CD1c-positive myeloid dendritic cell (primary cell): ENCODE measurements around the gene CHRFAM7A.
"Not testable (repeated sequence)": the region's sequence is repeated elsewhere in the genome, so short reads cannot be mapped to it uniquely, and the experiment has no call there.

ENCODE experiments used
- DNase-seq: peaks from one replicate; pipeline ENCODE4 v3.0.0-alpha.2; 2016; ENCODE audit errors: extremely low spot score

Gene CHRFAM7A

DNA sequence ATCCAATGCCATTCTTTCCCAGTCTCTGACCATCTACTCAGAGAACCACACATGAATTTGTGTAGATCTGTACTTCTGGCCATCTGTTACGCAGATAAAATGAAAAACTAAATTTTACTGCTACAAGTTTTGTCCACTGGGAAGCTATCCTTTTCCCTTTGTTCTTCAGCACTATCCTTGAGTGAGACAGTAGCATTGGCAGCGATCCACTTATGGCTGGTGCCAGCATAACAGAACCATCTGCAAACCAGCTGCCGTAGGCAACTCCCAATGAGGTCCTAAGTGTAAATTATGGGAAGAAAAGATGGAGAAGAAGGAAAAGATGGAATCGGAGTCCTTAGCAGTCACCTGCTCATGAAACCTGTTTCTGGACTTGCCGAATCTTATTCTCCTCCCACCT is 72.3 kb downstream of the CHRFAM7A start:
- not testable (repeated sequence) for DNase-seq

- not testable (repeated sequence) for DNase-seq
These were observed 77.6 kb downstream of the CHRFAM7A start for GRCh38 chr15:30315704-30316103.

DNA sequence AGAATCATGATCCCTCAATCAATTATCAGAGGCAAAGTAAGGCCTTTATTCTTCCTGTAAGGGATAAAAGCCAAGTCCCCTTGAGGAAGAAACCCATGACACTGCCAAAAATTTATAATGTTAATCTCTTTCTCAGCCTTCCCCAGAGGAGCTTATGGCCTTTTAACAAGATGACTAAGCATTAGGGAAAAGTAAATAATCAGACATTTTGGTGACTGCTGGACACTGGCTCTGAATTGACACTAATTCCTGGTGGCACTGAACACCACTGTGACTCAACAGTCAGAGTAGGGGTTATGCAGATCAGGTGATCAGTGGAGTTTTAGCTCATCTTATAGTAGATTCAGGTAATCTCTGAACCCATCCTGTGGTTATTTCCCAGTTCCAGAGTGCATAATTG is 82.8 kb downstream of the CHRFAM7A start:
- DNase-seq, result not testable (repeated sequence)
